HEK293 (cell line): Measurements from ENCODE around the gene CDC14B.
A peak's percentile ranks its signal among the peaks of the same experiment; 100 is the strongest.

Experiments used
- CTCF ChIP-seq: fragments of 450-650 bp; formaldehyde crosslinking; IDR thresholded peaks from 2 replicates; pipeline ENCODE4 v1.5.1; 2016; ENCODE audit warnings: missing biosample characterization, missing genetic modification characterization
- ZFP69B ChIP-seq: fragments of 450-650 bp; formaldehyde crosslinking; IDR thresholded peaks from 2 replicates; pipeline ENCODE4 v1.5.1; 2016; ENCODE audit warnings: missing biosample characterization, missing genetic modification characterization
- TF ChIP-seq, protein P1 (sequence below): fragments of 450-650 bp; formaldehyde crosslinking; IDR thresholded peaks from 2 replicates; pipeline ENCODE4 v1.5.1; 2016; ENCODE audit warnings: missing biosample characterization, missing genetic modification characterization

- TF ChIP-seq CTCF = peak; percentile 35; the same call in 1 of the 2 replicates
- TF ChIP-seq, protein P1, sequence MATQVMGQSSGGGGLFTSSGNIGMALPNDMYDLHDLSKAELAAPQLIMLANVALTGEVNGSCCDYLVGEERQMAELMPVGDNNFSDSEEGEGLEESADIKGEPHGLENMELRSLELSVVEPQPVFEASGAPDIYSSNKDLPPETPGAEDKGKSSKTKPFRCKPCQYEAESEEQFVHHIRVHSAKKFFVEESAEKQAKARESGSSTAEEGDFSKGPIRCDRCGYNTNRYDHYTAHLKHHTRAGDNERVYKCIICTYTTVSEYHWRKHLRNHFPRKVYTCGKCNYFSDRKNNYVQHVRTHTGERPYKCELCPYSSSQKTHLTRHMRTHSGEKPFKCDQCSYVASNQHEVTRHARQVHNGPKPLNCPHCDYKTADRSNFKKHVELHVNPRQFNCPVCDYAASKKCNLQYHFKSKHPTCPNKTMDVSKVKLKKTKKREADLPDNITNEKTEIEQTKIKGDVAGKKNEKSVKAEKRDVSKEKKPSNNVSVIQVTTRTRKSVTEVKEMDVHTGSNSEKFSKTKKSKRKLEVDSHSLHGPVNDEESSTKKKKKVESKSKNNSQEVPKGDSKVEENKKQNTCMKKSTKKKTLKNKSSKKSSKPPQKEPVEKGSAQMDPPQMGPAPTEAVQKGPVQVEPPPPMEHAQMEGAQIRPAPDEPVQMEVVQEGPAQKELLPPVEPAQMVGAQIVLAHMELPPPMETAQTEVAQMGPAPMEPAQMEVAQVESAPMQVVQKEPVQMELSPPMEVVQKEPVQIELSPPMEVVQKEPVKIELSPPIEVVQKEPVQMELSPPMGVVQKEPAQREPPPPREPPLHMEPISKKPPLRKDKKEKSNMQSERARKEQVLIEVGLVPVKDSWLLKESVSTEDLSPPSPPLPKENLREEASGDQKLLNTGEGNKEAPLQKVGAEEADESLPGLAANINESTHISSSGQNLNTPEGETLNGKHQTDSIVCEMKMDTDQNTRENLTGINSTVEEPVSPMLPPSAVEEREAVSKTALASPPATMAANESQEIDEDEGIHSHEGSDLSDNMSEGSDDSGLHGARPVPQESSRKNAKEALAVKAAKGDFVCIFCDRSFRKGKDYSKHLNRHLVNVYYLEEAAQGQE (tag by site-specific recombination) = peak; percentile 73
- no peak for TF ChIP-seq ZFP69B
These were observed 1.2 kb downstream of the CDC14B start for GRCh38 chr9:96618209-96619123.
